Lower lobe of right lung (tissue), 2 donors: ENCODE results near the gene RAB8B. TPM values are rescaled to one million over a fixed set of nuclear protein-coding genes. Genes with fewer than 3 reads are reported as not detected.

Source experiments
- ATAC-seq, 2 donors: fragments of 200-7000 bp; cut with Tn5 transposase; one replicate each; pipeline ENCODE4 v1.9.1; 2020 to 2022; ENCODE audit warnings: mild to moderate bottlenecking in 2 of 2, moderate library complexity in 2 of 2
- DNase-seq: peaks from one replicate; pipeline ENCODE4 v3.0.0-alpha.2; 2020
- H3K27ac ChIP-seq: fragments of 200-600 bp; one replicate; pipeline ENCODE4 v1.8.0; 2022
- H3K27me3 ChIP-seq: fragments of 200-600 bp; one replicate; pipeline ENCODE4 v1.8.0; 2022; ENCODE audit warnings: low read depth
- H3K36me3 ChIP-seq: fragments of 200-600 bp; one replicate; pipeline ENCODE4 v1.8.0; 2022; ENCODE audit warnings: mild to moderate bottlenecking
- H3K4me1 ChIP-seq: fragments of 200-600 bp; one replicate; pipeline ENCODE4 v1.8.0; 2022
- H3K4me3 ChIP-seq: fragments of 200-600 bp; one replicate; pipeline ENCODE4 v1.8.0; 2022; ENCODE audit warnings: mild to moderate bottlenecking
- H3K9me3 ChIP-seq: fragments of 200-600 bp; one replicate; pipeline ENCODE4 v1.8.0; 2022
- intact Hi-C: fragments of 100-400 bp; cut with DNase I; formaldehyde crosslinking; loops from one replicate; pipeline ENCODE4 v1.11.0; 2022
- total RNA-seq: library from RNA; stranded (reverse); fragmentation: NEBNext Ultra II Directional; extraction: Animal tissue kit (Norgen Biotek cat#: 25700); gene quantifications from one replicate; pipeline ENCODE4 v1.2.1, GENCODE V29; 2021
- TF ChIP-seq, protein P1 (sequence below): fragments of 200-600 bp; IDR thresholded peaks from one replicate; pipeline ENCODE4 v1.8.0; 2022; ENCODE audit warnings: antibody characterized with exemption, mild to moderate bottlenecking
- donor health status: DM: no; HTN: yes; CAD: no; lungs with severe emphysema.

The RAB8B gene
- total RNA-seq, 1 donor from 2014 or later = 72.7 TPM

DNA sequence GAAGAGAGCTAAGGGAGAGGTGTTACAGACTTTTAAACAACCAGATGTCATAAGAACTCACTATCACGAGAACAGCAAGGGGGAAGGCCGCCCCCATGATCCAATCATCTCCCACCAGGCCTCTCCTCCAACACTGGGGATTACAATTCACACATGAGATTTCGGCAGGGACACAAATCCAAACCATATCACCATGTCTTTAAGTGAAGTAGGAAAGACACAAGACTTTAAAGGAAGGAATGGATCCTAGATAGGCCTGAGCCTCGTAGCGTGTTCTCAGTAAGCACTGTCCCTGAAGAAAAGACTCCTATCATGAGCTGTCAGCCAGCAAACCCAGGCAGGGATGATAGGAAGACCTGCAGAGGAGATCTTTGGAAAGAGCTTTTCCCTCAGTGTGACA is 17.0 kb upstream of the RAB8B start:
- H3K27me3 ChIP-seq = no peaks in the 10 kb centered on the region
- no peaks in the 10 kb centered on the region for H3K4me1 ChIP-seq
- DNase-seq (no peak), ATAC-seq (no peak)
- no peak overlapping the region for H3K4me3 ChIP-seq
- TF ChIP-seq, protein P1, sequence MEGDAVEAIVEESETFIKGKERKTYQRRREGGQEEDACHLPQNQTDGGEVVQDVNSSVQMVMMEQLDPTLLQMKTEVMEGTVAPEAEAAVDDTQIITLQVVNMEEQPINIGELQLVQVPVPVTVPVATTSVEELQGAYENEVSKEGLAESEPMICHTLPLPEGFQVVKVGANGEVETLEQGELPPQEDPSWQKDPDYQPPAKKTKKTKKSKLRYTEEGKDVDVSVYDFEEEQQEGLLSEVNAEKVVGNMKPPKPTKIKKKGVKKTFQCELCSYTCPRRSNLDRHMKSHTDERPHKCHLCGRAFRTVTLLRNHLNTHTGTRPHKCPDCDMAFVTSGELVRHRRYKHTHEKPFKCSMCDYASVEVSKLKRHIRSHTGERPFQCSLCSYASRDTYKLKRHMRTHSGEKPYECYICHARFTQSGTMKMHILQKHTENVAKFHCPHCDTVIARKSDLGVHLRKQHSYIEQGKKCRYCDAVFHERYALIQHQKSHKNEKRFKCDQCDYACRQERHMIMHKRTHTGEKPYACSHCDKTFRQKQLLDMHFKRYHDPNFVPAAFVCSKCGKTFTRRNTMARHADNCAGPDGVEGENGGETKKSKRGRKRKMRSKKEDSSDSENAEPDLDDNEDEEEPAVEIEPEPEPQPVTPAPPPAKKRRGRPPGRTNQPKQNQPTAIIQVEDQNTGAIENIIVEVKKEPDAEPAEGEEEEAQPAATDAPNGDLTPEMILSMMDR = no peak
- intact Hi-C loops = no loop called here
- H3K9me3 ChIP-seq = no peaks in the 10 kb centered on the region
- H3K36me3 ChIP-seq = no peaks in the 10 kb centered on the region
- H3K27ac ChIP-seq = no peak overlapping the region

DNA sequence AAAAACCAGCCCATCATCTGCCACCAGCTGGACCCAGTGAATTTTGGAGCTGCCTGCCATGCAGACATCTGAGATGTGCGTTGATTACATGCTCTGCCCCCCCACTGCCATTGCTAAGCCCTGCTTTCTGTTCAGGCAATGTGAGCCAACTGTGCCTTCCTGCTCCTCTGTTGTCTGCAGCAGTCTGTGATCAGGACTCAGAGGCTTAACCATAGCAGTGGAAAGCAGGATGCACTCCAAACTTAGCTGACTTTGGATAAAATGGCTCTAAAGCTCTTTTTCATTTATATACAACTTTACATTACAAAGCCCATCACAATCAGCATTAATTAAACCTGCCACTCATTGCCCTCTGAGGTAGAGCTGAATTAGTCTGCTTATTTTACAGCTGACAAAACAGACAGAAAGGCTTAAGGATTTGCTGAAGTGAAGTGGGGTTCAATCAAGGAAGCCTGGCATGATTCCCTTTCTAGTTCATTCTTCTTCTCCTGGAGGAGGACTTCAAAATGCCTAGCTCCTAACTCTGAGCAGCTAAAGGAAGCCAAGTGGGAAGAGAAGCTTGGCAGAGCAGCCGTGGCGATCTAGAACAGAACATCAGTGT is 16.5 kb upstream of the RAB8B start:
- Histone ChIP-seq H3K4me1 (no peaks in the 10 kb centered on the region), H3K27me3 (no peaks in the 10 kb centered on the region), H3K4me3 (no peak overlapping the region), H3K9me3 (no peaks in the 10 kb centered on the region), H3K27ac (no peak overlapping the region), H3K36me3 (no peaks in the 10 kb centered on the region)
- TF ChIP-seq, protein P1 = no peak
- no peak for ATAC-seq
- DNase-seq = no peak
- intact Hi-C loops = no loop called here

DNA sequence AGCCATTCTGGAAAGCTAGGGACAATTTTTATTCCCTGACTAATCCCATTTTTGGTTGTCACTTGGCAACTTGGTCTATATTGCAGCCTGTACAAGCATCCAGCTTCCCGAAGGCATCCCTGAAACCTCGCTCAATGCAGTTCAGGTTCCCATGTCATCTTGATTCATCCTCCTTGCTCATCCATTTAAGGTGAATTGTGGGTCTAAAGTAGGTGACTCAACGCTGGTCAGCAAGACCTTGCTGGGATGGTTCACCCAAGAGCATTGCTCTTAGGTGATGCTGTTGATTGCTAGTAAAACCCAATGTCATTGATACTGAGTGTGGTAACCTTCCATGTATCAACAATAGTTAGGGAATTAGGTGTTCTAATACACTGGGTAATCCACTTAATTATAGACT is 13.1 kb upstream of the RAB8B start:
- Histone ChIP-seq H3K27ac (no peak overlapping the region), H3K9me3 (no peaks in the 10 kb centered on the region), H3K36me3 (no peaks in the 10 kb centered on the region), H3K27me3 (no peaks in the 10 kb centered on the region), H3K4me3 (no peak overlapping the region), H3K4me1 (no peaks in the 10 kb centered on the region)
- TF ChIP-seq, protein P1 = no peak
- intact Hi-C loops = no loop called here
- DNase-seq (no peak), ATAC-seq (no peak)

DNA sequence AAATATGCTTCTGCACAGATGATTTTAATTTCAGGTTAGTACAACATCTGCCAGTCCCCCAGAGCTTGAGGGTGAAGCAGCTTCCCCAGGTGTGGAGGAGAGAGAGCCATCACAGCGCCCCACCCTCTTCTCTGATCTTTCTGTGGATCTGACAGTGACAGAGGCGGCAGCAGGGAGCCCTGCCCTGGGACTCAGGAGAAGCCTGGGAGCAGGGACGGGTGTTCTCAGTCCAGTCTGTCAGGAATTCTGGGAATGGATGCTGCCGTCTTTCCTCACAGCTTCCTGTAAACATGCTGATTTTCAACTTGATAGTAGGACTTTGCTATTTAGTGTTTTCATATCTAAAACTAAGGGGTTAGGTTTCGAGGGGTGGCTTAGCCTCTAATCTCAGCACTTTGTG is 11.4 kb upstream of the RAB8B start:
- Histone ChIP-seq H3K27me3 (no peaks in the 10 kb centered on the region), H3K36me3 (no peaks in the 10 kb centered on the region), H3K27ac (no peak overlapping the region), H3K4me1 (no peaks in the 10 kb centered on the region), H3K4me3 (no peak overlapping the region), H3K9me3 (no peaks in the 10 kb centered on the region)
- intact Hi-C loops = no loop called here
- TF ChIP-seq, protein P1 = no peak
- ATAC-seq (no peak), DNase-seq (no peak)

DNA sequence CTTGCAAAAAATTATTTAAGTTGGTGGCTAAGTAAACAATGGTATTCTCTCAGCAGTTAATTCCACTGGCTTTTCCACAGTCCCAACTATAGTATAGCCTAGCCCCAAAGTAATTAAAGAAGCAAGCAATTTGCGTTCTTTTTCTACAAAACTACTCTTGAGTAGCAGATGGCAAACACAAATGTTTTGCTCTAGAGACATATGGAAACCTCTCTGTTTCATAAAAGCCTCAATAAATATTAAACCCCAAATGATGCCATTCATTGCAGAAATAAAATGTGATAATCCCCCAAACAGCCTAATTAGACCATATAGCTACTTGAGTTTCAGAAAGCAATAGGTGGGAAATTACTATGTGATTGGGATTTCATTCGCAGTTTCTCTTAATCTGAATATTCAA is 8.7 kb upstream of the RAB8B start:
- H3K4me3 ChIP-seq = no peak overlapping the region
- DNase-seq (no peak), ATAC-seq (no peak)
- H3K9me3 ChIP-seq = no peaks in the 10 kb centered on the region
- H3K36me3 ChIP-seq = no peaks in the 10 kb centered on the region
- H3K4me1 ChIP-seq = no peaks in the 10 kb centered on the region
- no peak overlapping the region for H3K27ac ChIP-seq
- TF ChIP-seq, protein P1 = no peak
- H3K27me3 ChIP-seq = no peaks in the 10 kb centered on the region
- intact Hi-C loops = no loop called here

DNA sequence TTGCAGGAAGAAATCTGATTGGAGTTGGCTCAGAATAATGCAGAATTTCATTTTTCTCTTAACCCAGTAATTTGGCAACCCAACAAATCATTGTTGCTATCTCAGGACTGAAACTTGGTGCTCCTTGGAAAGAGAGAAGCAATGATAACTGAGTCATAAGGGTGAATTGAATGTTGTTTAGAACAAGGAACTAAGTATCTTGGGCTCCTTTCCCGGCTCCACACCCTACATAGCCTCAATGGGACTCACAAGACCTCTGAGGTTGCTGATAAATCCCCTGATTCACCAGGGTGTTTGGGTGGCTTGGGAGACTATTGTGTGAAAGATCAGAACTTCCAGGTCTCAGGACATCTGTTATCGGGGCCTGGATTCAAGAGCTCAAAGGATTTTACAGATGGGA is 7.8 kb upstream of the RAB8B start:
- intact Hi-C loops = no loop called here
- Histone ChIP-seq H3K36me3 (no peaks in the 10 kb centered on the region), H3K27me3 (no peaks in the 10 kb centered on the region), H3K4me3 (no peak overlapping the region), H3K4me1 (no peaks in the 10 kb centered on the region), H3K27ac (no peak overlapping the region), H3K9me3 (no peaks in the 10 kb centered on the region)
- TF ChIP-seq, protein P1 = no peak
- DNase-seq (no peak), ATAC-seq (no peak)
